Small intestine (tissue), 7 donors: ENCODE measurements around the gene TMEM242. TPM values are rescaled to one million over a fixed set of nuclear protein-coding genes. Genes with fewer than 3 reads are reported as not detected.
A peak's percentile ranks its signal among the peaks of the same experiment; 100 is the strongest.

Experiments used
- DNase-seq, 2 donors: peaks; one replicate each; pipeline versions ENCODE4 v3.0.0 to v3.0.0-alpha.2; 2013
- FAIRE-seq: peaks from 2 replicates; lab custom pipeline; 2012; peaks lifted over from hg19 to GRCh38; lab: Jason Lieb, UNC
- H3K27ac ChIP-seq, 3 donors: one replicate each; pipeline ENCODE4 v1.5.1; 2013; ENCODE audit warnings: low read length in 2 of 3, mild to moderate bottlenecking in 2 of 3, control low read depth in 1 of 3, inconsistent platforms in 1 of 3, low read depth in 1 of 3, moderate library complexity in 1 of 3
- H3K27me3 ChIP-seq, 3 donors: one replicate each; pipeline ENCODE4 v1.6.1; 2013; ENCODE audit warnings: low read length in 3 of 3, inconsistent platforms in 1 of 3; ENCODE audit not compliant: control insufficient read depth in 3 of 3, insufficient read depth in 3 of 3
- H3K36me3 ChIP-seq, 3 donors: one replicate each; pipeline ENCODE4 v1.6.1; 2013; ENCODE audit warnings: low read length in 3 of 3, inconsistent platforms in 1 of 3, low read depth in 1 of 3, mild to moderate bottlenecking in 1 of 3, moderate library complexity in 1 of 3; ENCODE audit not compliant: control insufficient read depth in 3 of 3, insufficient read depth in 2 of 3
- H3K4me1 ChIP-seq, 3 donors: one replicate each; pipeline ENCODE4 v1.6.1; 2013; ENCODE audit warnings: low read length in 2 of 3, inconsistent platforms in 1 of 3, low read depth in 1 of 3, mild to moderate bottlenecking in 1 of 3, moderate library complexity in 1 of 3; ENCODE audit not compliant: control insufficient read depth in 3 of 3, insufficient read depth in 2 of 3
- H3K4me3 ChIP-seq, 3 donors: one replicate each; pipeline ENCODE4 v1.5.1; 2013; ENCODE audit warnings: low read length in 3 of 3, control low read depth in 1 of 3, inconsistent platforms in 1 of 3, low read depth in 1 of 3, mild to moderate bottlenecking in 1 of 3, moderate library complexity in 1 of 3
- H3K9me3 ChIP-seq, 2 donors: one replicate each; pipeline ENCODE4 v1.6.1; 2013; ENCODE audit warnings: low read depth in 1 of 2, low read length in 1 of 2; ENCODE audit not compliant: control insufficient read depth in 2 of 2, insufficient read depth in 1 of 2
- WGBS, 3 donors: extraction: QIAGEN DNeasy Blood & Tissue Kit; methylation state at CpG; one replicate each; pipeline ENCODE4 v1.1.7; 2013; 5-methylcytosine and 5-hydroxymethylcytosine counted together
- polyA plus RNA-seq, 4 donors: library from polyadenylated mRNA; stranded (reverse) in 3 of 4; unstranded in 1 of 4; fragments of 200-250 nt in 3 of 4; fragments of 120-200 nt in 1 of 4; gene quantifications; one replicate each; pipeline versions ENCODE4 v1.2.1 to v1.2.3, GENCODE V29; 2013
- donor health status: healthy with polysubstance abuse.
- donor health status: control.
- donor health status: control.
- donor health status: Bipolar disorder and iron deficiency.
- donor health status: healthy.

Gene TMEM242
- polyA plus RNA-seq, 4 donors = 3.8 to 9.5 (median 5.7) TPM

DNA sequence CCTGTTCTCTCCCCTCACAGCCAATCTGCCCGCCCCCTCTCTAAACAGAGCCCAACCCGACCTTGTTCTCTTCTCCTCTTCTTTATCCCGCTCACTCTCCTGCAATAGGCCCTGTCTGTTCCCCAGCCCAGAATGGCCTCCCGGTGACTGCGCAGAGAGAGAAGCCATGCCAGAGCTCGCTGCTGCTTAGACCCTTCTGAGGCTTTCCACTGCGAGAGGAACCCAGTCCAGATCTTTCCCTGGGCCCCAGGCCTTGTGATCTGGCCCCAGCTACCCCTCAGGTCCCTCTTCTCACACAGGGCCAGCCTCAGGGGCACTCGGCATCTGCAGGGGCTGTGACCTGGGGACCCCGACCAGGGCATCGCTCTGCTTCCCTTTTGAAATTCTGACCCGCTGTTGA is 58.1 kb downstream of the TMEM242 start:
- WGBS, 3 donors = 86 to 93% (median 91%) methylated on average over 11 of the region's 11 CpGs
- Histone ChIP-seq H3K4me1 (no peaks in the 10 kb centered on the region), H3K9me3 (no peaks in the 10 kb centered on the region), H3K4me3 (no peak overlapping the region), H3K36me3 (no peaks in the 10 kb centered on the region), H3K27ac (no peak overlapping the region), H3K27me3 (no peaks in the 10 kb centered on the region)
- DNase-seq = no peak
- no peak for FAIRE-seq

GRCh38 chr6:157264701-157265100 is 58.6 kb downstream of the TMEM242 start:
- no peak for DNase-seq
- no peak overlapping the region for H3K4me3 ChIP-seq

DNA sequence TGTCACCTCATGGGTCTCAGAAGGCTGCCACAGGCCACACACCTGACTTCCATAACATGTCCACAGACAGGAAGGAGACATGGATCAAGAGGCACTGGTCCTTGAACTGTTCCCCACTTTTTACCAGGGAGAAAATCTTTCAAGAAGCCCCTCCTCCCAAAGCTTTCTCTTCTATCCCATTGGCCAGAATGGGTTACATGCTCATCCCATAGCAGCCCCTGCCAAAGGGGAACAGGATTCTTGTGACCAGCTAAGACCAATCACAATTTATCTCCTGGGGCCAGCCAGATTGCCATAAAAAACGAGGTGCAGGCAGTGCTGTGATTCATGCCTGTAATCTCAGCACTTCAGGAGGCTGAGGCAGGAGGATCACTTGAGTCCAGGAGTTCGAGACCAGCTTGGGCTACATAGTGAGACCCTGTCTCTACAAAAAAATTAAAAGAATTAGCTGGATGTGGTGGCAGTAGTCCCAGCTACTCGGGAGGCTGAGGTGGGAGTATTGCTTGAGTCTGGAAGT is 59.4 kb downstream of the TMEM242 start:
- no peaks in the 10 kb centered on the region for H3K36me3 ChIP-seq
- no peaks in the 10 kb centered on the region for H3K9me3 ChIP-seq
- DNase-seq = no peak
- FAIRE-seq = no peak
- no peaks in the 10 kb centered on the region for H3K27me3 ChIP-seq
- no peak overlapping the region for H3K4me3 ChIP-seq
- H3K4me1 ChIP-seq = no peaks in the 10 kb centered on the region
- WGBS, 3 donors = 68 to 75% (median 70%) methylated on average over 3 of the region's 3 CpGs
- H3K27ac ChIP-seq = no peak overlapping the region

More at GRCh38 chr6:157264701-157265100, 58.6 kb downstream of the TMEM242 start:
- Histone ChIP-seq H3K27ac (no peak overlapping the region), H3K9me3 (no peaks in the 10 kb centered on the region), H3K27me3 (no peaks in the 10 kb centered on the region), H3K4me1 (no peaks in the 10 kb centered on the region), H3K36me3 (no peaks in the 10 kb centered on the region)
- 32 to 70% (median 60%) methylated on average over 13 of the region's 13 CpGs for WGBS, 3 donors
- FAIRE-seq = no peak

GRCh38 chr6:157263146-157263545 is 60.2 kb downstream of the TMEM242 start:
- Histone ChIP-seq H3K4me1 (no peaks in the 10 kb centered on the region), H3K27me3 (no peaks in the 10 kb centered on the region), H3K36me3 (no peaks in the 10 kb centered on the region), H3K4me3 (no peak overlapping the region), H3K9me3 (no peaks in the 10 kb centered on the region), H3K27ac (no peak overlapping the region)
- WGBS, 3 donors = 73 to 91% (median 83%) methylated on average over 5 of the region's 5 CpGs
- no peak for FAIRE-seq
- no peak for DNase-seq

DNA sequence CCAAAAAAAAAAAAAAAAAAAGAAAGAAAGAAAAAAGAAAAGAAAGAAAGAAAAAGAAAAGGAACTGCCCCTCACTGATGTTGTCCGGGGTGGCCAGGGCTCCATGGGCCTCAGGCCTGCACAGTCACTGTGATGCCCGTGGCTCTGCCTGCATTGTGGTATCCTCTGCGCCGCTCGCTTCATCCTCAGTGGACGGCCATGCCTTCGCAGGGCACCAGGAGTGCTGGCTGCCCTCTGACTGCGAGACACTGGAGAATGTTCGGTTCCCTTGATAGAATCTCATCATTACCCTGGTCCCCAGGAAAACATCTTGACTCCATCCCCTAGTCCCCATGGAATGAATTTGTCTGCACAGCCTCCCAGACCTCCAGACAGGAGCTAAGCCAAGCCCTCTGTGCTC is 61.7 kb downstream of the TMEM242 start:
- 82 to 95% (median 86%) methylated on average over 9 of the region's 9 CpGs for WGBS, 3 donors
- FAIRE-seq = no peak
- no peak for DNase-seq

DNA sequence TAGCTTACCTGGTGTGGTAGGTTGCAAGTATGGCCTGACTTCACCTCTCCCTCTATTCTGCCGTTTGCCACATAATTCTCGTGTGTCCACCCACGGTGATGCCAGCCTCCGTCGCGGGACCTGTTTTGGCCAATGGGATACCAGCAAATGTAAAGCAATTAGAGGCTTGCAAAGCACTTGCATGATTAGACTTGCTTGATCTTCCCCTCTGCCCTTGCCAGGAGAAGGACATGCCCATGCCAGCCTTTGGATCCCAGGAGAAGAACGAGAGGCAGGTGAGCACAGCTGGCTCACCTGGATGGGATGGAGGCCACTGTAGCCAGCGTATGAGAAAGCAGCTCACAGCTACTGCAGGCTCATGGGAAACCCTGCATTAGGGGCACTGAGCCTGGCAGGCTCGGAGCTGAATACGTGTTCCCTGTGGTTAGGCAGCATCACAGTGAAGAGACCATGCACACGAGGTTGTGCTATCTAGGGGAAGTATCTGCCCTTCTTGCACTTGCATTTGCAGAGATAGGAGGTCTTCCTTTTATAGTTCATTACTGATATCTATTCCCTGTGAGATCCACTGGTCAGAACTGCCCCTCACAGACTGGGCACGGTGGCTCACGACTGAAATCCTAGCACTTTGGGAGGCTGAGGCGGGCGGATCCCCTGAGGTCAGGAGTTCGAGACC is 62.4 kb downstream of the TMEM242 start:
- Histone ChIP-seq H3K36me3 (no peaks in the 10 kb centered on the region), H3K4me1 (no peaks in the 10 kb centered on the region), H3K9me3 (no peaks in the 10 kb centered on the region), H3K27ac (no peak overlapping the region), H3K27me3 (no peaks in the 10 kb centered on the region), H3K4me3 (no peak overlapping the region)
- DNase-seq (no peak), FAIRE-seq (no peak)
- 81 to 84% (median 82%) methylated on average over 16 of the region's 16 CpGs for WGBS, 3 donors

More for the DNA sequence above, 61.7 kb downstream of the TMEM242 start:
- no peaks in the 10 kb centered on the region for H3K4me1 ChIP-seq
- H3K27ac ChIP-seq = no peak overlapping the region
- no peaks in the 10 kb centered on the region for H3K36me3 ChIP-seq
- H3K9me3 ChIP-seq = no peaks in the 10 kb centered on the region
- H3K4me3 ChIP-seq = no peak overlapping the region
- H3K27me3 ChIP-seq = no peaks in the 10 kb centered on the region

- Histone ChIP-seq H3K27me3 (no peaks in the 10 kb centered on the region), H3K9me3 (no peaks in the 10 kb centered on the region), H3K4me1 (no peaks in the 10 kb centered on the region), H3K27ac (no peak overlapping the region), H3K36me3 (no peaks in the 10 kb centered on the region), H3K4me3 (no peak overlapping the region)
- 93 to 94% (median 93%) methylated on average over 9 of the region's 9 CpGs for WGBS, 3 donors
- FAIRE-seq = no peak
- DNase-seq = no peak
Observed at GRCh38 chr6:157259443-157259842, 63.9 kb downstream of the TMEM242 start.

DNA sequence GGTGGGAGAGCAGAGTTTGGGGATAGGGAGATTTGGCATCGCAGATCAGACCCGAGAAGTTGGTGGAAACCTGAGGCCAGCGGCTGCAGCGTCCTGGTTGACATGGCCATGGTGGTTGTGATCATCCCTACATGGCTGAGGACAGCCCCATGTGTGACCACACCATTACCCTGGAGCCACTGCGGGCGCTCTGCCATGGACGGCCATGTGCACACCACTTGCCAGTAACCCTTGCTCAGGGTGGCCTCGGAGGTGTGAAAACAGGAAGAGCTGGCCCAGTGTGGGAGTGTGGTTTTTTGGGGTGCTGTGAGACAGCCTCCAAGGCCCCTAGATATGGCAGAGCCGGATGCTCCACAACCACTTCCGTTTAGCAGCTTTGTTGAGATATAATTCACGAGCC is 64.4 kb downstream of the TMEM242 start:
- DNase-seq = peak in 1 of 2 donors; percentile 43
- Histone ChIP-seq H3K4me1 (no peaks in the 10 kb centered on the region), H3K27ac (no peak overlapping the region), H3K27me3 (no peaks in the 10 kb centered on the region), H3K4me3 (no peak overlapping the region), H3K36me3 (no peaks in the 10 kb centered on the region), H3K9me3 (no peaks in the 10 kb centered on the region)
- no peak for FAIRE-seq
- WGBS, 3 donors = 84 to 91% (median 91%) methylated on average over 11 of the region's 11 CpGs

DNA sequence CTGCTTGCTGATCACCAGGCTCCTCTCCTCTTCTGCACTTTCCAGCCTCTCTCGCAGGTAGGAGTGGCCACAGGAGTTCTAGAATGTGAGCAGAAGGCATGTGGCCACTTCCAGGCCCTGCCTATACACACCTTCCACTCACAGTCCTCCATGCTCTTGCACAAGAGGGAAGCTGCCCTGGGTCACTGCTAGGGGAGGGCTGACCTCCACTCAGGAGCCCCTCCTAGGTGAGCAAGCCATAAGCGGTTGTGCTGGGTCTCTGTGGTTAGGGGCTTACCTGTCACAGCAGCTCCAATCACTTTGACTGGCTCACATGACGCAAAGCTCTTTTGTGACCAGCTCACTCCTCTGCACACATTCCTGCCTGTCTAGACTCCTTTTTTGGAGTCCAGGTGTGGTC is 68.2 kb downstream of the TMEM242 start:
- no peak overlapping the region for H3K4me3 ChIP-seq
- no peaks in the 10 kb centered on the region for H3K36me3 ChIP-seq
- no peak for DNase-seq
- no peak overlapping the region for H3K27ac ChIP-seq
- H3K9me3 ChIP-seq = no peaks in the 10 kb centered on the region
- no peak for FAIRE-seq
- no peaks in the 10 kb centered on the region for H3K4me1 ChIP-seq
- 81 to 93% (median 85%) methylated on average over 3 of the region's 3 CpGs for WGBS, 3 donors
- H3K27me3 ChIP-seq = no peaks in the 10 kb centered on the region
